Activated CD4-positive, alpha-beta T cell treated with anti-CD3 and anti-CD28 coated beads, Interleukin-10, Interleukin-2, amounts not matched to agents 100 ng/mL and 50 ng/mL, durations not matched to agents 16 hours and 8 hours (primary cell): ENCODE measurements around the gene SSX7.
"Not testable (repeated sequence)": the region's sequence is repeated elsewhere in the genome, so short reads cannot be mapped to it uniquely, and the experiment has no call there.

Experiments used
- DNase-seq: peaks from one replicate; pipeline ENCODE4 v3.0.0-alpha.2; 2020

Gene SSX7, protein sequence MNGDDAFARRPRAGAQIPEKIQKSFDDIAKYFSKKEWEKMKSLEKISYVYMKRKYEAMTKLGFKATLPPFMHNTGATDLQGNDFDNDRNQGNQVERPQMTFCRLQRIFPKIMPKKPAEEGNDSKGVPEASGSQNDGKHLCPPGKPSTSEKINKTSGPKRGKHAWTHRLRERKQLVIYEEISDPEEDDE

DNA sequence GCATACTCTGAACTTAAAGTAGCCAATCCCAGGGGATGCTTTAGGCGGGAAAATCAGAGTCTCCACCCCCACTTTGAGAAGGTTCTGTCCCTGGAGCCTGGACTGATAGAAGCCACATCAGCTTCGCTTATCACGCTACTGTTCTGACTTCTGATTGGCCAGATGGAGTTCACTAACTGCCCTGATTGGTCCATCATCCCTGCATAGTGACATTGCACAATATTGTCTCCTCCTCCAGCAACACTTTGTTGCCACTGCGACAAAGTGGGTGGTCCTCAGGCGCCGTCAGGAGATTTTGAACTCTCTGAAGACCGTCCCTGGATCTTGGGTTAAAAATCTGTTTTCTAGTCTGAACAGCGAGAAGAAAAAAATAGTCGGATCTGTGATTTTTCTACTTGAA, at the start of gene SSX7:
SSX7 (minus strand) TSS at position 101 of the 400 bp plus-strand sequence. CDS start 1,428 bp downstream, outside the sequence.
- DNase-seq, result not testable (repeated sequence)

DNA sequence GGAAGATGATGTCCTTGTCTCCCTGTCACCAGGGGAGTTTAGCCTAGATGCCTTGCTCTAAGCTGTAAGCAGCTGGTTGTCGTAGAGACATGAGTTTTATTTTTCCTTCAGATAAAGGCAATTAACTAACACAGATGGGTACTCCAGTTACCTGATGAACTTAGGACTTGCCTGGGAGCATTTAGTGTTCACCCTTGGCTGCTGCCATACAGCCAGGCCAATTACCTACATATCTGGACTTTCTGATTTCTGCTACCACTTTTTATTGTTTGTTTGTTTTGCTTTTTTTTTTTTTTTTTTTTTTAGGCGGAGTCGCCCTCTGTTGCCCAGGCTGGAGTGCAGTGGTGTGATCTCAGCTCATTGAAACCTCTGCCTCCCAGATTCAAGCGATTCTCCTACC, 37.3 kb upstream of the SSX7 start:
- DNase-seq, result not testable (repeated sequence)

DNA sequence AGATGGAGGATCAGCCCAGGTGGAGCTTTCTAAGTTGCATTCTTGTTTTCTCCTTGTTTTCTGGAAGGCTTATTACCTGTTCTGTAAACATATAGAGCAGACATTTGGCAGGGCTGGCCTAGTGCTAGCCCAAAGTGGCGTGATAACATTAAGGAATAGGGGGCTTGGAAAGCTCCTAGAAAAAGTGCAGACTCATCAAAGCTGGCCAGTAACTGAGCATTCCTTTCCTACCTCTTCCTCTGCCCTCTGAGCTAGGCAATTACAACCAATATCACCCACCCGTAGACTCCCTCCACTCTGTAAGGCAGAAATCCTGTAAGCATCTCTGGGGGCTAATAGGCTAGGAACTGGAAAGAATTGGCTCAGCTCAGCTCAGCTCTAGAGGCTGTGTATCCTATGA, 7.5 kb upstream of the SSX7 start:
- not testable (repeated sequence) for DNase-seq

DNA sequence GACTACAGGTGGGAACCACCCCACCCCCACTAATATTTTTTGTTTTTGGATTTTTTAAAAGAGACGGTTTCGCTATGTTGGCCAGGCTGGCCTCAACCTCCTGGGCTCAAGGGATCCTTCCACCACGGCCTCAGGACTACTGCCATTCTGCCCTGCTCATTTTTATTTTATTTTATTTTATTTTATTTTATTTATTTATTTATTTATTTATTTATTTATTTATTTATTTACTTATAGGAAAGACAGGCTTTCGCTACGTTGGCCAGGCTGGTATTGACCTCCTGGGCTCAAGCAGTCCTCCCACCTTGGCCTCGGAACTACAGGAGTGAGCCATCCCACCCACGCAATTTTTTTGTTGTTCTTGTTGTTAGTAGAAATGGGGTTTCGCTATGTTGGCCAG, 775 bp upstream of the SSX7 start:
- not testable (repeated sequence) for DNase-seq

DNA sequence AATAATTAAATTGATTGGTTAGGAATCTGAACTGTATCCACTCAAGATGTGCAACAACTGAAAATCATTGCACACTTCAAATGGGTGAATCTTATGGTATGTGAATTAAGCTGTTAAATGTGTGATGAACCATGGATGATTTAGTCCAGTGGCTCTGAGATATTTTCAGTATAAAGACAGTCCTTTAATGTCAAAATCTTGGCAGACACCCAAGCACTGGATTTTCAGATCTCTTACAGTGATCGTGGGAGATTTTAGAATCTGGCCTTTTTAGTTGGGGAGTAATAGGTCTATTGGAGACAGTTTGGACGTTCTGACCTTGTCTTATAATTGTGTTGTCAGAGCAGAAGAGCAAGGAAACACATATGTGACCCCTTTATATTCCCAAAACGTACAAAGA, 4.0 kb downstream of the SSX7 start:
- DNase-seq, result not testable (repeated sequence)

DNA sequence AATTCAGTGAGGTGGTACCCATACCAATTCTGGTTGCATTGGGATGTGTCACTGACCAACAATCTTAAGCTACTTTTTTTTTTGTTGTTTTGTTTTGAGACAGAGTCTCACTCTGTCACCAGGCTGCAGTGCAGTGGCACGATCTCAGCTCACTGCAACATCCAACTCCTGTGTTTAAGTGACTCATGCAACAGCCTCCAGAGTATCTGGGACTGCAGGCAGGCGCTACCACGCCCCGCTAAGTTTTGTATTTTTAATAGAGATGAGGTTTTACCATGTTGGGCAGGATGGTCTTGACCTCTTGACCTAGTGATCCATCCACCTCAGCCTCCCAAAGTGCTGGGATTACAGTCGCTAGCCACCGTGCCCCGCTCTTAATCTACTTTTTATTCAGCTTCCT, 5.7 kb downstream of the SSX7 start:
- not testable (repeated sequence) for DNase-seq

DNA sequence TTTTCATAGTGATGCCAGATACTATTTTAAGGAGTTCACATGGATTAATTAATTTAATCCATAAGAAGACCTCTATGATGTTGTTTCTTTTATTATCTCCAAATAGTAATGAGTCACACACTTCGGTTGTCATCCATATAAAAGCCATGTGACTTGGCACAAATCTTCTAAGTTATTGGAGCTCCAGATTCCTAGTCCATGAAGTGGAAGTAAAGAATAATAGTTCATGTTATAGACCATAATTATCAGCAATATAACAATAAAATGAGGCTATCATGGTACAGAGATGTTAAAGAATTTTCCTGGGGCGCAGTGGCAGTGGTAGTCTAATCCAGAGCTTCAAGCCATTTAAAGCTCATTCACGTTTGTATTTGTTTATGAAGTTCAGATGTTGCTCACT, 26.2 kb downstream of the SSX7 start:
- DNase-seq, result not testable (repeated sequence)

DNA sequence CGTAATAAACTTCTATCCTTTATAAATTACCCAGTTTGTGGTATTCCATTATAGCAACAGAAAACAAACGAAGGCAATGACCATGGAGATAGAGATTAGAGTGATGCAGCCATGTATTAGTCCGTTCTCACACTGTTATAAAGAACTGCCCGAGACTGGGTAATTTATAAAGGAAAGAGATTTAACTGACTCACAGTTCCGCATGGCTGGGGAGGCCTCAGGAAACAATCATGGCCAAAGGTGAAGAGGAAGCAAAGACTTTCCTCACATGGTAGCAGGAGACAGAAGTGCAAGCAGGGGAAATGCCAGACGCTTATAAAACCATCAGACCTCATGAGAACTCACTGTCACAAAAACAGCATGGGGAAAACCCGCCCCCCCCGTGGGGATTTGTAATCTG, 34.0 kb downstream of the SSX7 start:
- DNase-seq, result not testable (repeated sequence)

DNA sequence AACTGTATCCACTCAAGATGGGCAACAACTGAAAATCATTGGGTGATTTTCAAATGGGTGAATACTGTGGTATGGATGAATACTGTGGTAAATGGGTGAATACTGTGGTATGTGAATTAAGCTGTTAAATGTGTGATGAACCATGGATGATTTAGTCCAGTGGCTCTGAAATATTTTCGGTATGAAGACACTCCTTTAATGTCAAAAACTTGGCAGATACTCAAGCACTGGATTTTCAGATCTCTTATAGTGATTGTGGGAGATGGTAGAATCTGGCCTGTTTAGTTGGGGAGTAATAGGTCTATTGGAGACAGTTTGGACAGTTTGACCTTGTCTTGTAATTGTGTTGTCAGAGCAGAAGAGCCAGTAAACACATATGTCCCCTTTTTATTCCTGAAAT, 45.7 kb downstream of the SSX7 start:
- DNase-seq, result no peak

DNA sequence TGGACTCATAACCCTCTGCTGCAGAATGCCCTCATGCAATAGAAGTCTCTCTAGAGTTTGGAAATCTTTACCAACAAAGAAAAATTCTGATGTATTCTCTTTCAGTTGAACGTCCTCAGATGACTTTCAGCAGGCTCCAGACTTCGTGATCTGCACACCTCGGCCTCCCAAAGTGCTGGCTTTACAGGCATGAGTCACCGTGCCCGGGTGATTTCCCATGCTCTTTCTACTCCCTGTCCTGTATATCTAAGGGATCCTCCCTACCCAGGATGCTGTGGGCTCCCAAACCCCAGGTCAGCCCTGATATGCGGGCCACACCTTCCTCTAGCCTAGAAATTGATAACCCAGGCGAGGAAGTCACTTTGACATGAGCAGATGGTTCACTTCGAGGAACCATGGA, 51.5 kb downstream of the SSX7 start:
- DNase-seq, result not testable (repeated sequence)

DNA sequence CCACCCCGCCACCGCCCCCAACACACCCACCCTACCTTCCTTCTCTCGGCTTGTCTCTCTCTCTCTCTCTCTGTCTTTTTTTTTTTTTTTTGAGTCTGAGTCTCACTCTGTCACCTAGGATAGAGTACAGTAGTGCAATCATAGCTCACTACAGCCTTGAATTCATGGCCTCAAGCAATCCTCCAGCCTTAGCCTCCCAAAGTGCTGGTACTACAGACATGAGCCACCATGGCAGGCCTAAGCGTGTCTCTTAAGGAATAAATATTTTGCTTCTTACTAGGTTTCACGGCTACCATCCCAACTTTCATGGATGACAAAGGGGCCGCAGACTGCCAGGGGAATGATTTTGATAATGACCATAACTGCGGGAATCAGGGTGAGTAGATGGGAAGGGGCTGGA, 55.8 kb downstream of the SSX7 start:
- no peak for DNase-seq

DNA sequence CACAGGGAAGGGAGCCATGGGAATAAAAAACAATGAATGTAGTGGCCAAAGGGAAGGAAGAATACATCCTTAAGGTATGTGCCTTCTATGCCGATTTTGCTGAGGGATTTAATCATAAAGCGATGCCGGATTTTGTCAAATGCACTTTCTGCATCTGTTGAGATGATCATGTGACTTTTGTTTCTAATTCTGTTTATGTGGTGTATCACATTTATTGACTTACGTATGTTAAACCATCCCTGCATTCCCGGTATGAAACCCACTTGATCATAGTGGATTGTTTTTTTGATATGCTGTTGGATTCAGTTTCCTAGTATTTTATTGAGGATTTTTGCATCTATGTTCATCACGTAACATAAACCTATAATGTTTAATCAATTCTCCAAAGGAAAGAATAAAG, 60.0 kb downstream of the SSX7 start:
- no peak for DNase-seq
